Measurements from ENCODE around the gene CDPF1.

The CDPF1 gene

DNA sequence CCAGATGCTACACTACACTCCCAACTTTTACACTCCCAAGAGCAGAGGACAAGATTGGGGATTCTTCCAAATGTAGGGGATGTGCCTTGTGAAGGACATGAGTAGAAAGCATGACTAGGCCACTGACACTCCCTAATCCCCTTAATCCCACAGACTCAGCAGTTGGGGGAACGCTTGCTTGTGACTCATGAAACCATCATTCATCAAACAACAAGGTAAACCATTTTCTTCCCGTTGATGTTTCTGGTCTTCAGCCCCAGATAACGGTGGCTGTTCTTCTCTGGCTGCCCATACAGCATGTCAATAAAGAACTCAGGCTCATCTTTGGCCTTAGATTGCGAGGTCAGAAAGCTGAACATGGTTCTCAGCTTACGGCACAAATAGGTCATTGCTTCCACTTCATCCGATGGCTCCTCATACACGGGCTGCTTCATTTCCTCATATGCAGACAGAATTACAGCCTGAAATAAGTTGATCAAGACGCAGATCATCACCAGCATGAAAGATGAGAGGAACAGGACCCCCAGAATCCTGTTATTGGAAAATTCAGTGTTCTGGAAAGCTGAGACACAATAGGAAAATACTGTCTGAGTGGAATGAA lies 6.4 kb upstream of the CDPF1 start:
- no peak for DNase-seq (ENCODE audit: low read depth in 2 of 2)

DNA sequence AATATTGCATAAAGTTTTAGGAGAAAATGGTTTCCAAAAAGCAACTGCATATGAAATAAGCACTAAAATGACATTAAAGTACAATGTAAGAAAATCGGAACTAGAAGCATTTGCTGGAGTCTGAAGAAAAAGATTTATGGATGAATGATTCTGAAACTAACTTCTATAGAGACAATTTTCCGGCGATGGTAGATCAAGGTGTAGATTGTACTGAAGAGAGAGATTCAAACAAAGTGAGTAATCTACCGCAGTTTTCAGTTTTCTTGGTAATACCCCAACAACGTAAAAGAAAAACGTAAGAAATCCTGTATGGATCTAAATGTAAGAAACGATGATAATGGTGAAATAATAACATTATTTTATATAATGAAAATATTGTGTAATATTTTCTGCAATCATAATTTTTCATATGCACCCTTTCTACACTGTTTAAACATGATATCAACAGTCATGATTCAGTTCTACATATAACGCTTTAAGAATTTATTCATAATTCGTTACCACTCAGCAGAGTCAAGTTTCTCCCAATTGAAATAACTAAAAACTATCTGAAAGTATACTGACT lies 1.8 kb upstream of the CDPF1 start:
- no peak for DNase-seq (ENCODE audit: low read depth in 2 of 2)

DNA sequence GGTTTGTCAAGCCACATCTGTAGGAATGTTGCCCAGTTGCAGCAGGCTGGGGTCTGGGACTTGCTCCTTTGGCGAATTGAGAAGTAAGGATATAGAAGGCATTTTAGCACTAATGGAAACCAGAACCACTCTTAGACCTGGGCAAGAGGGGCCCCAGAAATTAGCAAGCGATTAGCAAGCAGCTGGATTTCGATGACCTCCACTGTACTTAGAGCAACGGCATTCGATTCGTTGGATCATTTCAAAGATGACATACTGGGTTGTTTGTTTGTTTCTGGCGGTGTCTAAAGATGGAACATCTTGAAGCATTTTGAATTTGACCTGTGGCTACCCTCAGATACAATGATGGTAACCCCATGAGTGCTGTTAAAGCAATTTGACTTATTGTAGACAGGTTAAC lies 1.2 kb upstream of the CDPF1 start:
- no peak for DNase-seq (ENCODE audit: low read depth in 2 of 2)

DNA sequence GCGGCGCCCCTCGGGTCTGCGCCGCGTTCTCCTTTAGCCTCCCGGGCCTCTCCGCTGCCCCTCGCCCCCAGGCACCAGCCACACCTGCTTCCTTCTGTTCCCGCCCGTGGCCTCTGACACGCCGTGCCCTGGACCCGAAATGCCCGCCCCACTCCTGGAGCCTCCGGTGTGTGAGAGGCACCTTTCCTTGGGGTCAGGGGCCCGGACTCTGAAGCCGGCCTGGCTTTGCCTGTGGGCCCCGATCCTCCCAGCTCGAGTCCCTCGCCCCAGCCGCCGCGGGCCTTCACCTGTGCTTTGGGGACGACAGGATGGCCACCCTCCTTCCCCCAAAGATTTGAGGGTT lies 661 bp upstream of the CDPF1 start:
- DNase-seq (ENCODE audit: low read depth in 2 of 2): no peak

DNA sequence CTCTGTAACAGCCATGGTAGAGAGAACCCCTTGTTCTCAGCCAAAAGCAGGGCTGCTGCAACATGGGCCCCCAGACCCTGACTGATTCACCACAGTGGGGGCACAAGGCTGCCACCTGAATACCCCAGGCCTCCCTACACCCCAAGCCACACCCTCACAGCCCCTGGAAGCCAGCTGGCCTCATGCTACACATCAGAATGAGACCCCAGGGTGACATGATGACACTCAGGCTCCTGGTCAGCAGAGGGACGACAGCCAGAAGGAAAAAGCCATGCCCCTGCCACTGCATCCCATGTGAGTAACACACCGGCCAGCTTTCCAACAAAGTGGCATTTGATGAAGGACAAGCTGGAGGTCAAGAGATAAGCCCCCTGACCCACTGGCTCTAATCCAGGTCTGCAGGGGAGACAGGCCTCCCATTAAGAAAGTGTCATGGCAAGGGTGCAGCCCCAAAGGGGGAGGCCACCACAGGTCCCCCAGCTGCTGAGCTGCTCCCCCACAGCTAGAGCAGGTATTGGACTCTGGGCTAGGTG lies 2.6 kb downstream of the CDPF1 start:
- DNase-seq (ENCODE audit: low read depth in 2 of 2): no peak

DNA sequence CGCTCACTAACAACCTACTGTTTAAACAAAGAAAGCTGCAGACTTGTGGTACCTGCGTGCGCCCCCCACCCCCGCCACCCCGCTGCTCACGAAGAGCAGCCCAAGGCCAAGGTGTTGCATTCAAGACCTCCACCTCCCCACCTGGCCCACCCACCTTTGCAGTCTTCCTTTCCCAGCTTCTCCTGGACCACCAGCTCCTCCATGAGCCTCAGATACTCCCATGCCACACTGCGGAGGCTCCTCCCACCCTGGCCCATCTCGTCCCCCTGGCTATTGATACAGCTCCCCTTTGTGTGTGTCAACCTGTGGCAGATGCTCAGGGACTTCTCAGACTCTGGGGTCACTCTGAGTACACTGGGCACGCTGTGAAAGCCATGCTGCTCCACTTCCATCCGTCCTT lies 3.9 kb downstream of the CDPF1 start:
- no peak for DNase-seq (ENCODE audit: low read depth in 2 of 2)

DNA sequence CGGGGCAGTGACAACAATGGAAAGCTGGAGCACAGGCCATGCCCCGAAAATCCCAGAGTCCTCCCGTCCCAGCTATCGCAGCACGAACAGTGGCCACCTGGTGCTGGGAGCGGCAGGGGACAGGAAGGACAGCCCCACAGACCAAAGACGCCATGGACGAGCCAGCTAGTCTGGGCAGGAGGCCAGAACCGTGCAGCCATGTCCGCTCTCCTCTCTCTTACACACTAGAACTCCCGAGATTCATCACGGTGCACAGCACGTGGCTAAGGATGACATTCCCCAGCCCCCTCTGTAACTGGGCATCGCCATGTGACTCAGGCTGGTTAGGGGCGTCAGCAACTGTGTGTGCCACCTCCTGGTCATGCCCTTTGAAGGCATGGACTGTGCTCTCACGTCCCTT lies 4.6 kb downstream of the CDPF1 start:
- DNase-seq (ENCODE audit: low read depth in 2 of 2): no peak

DNA sequence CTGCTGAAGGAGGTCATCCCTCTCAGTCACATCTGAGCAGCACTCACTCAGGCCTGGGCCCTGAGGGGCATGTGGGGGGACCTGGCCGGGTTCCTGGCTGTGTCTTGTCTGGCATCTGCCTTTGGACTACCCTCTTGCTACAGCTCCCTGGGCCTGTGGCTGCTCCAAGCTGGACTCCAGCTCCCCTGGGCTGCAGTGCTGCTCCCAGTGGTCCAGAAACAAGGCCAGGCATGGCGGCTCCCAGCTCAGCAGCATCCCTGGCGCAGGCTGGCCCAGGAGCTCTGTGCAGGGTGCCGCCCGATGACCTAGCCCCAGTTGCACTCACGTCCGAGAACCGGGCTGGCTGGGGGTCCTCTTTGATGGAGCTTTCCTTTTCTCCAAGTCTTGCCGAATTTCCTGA lies 5.3 kb downstream of the CDPF1 start:
- no peak for DNase-seq (ENCODE audit: low read depth in 2 of 2)

DNA sequence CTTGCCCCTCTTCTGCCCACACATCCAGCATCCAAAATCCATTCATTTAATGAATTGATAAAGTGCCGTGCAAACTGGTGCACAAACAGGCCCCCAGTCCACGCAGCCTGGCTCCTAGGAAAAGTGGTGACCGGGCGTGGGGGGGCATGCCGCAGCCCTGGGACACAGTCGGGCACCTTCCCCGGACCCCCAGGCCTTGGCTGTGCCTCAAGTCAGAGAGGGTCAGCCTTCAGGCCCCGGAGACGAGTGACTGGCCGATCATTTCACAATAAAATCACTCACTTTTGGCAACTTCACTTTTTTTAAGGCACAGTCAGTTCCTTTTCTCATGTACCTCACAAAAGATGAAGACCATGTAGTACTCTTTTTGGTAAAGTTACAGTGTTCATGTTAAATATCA lies 8.0 kb downstream of the CDPF1 start:
- DNase-seq (ENCODE audit: low read depth in 2 of 2): no peak

DNA sequence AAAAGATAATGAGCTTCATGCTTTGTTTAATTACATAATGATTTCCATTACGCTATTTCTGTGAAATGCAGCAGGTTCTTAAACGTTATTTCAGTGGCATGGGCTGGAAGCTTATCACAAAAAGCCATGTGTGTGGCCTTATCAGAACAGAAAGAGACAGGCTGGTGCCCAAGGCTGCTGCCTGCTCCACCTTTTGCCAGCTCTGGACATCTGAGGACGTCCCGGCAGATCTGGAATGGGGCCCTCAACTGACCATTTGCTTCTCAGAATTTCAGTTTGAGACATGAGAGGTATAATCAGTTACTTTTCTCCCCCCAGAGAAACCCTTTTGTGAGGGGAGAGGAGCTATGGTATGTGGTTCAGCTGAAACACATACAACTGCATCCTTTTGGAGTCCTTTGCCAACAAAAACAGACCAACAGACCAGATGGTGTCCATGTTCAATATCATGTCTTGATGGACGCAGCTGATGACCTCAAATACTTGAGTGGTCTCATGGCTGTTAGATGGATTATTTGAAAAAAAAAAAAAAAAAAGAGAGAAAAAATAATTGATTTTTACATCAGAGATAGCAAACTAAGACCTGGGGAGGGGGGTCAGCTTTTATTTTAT lies 8.6 kb downstream of the CDPF1 start:
- no peak for DNase-seq (ENCODE audit: low read depth in 2 of 2)

DNA sequence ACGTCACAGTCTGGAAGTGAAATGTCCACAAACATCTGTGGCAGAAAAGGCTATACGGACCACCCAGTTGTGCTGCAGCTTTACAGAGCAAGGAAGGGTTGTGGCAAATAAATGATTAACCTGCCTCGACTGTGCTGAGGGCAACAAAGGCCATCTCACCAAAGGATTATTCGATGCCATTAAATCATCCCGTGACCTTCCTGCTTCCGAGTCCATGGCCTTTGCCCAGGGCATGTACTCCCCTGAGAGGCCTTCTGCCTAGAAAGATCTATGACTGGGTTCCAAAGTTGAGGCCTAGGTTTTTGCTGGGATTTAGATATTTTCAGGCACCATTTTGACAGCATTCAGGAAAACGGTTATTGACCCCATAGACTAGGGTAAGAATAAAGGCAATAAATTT lies 9.2 kb downstream of the CDPF1 start:
- DNase-seq (ENCODE audit: low read depth in 2 of 2): no peak

DNA sequence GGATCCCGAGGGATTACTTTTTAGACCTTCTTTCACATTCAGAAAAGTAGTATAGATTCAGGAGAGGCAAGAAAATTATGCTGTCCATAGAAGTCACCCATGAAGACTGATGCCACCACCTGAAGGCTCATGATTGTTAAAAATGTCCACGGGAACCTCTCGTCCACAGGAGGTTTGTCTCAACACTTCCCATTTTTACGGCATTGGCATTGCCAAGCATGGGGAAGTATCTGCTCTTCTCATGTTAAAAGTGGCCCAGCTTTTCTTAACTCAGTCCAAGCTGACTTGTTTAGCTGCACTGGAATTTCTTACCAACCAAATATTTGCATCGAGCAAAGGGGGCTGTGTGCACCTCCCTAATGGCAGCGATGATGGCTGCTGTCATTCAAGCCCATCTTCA lies 9.6 kb downstream of the CDPF1 start:
- no peak for DNase-seq (ENCODE audit: low read depth in 2 of 2)

DNA sequence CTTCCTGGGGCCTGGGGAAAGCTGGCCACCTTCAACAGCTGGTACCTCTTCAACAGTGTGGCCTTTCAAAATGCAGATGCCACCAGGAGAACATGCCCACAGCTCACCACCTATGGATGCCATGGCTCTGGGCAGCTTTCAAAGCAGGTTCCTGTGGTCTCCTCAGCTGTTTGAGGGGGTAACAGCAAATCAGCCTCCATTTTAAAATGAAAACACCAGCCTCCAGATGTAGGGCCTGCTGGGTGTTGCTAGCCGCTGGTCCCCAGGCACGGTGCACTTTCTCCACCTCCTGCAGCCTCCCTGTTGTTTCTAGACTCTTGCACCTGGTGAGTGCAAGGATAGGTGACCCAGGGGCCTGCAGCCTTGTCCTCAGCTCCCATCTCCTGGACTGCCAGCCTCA lies 10.0 kb downstream of the CDPF1 start:
- no peak for DNase-seq (ENCODE audit: low read depth in 2 of 2)

DNA sequence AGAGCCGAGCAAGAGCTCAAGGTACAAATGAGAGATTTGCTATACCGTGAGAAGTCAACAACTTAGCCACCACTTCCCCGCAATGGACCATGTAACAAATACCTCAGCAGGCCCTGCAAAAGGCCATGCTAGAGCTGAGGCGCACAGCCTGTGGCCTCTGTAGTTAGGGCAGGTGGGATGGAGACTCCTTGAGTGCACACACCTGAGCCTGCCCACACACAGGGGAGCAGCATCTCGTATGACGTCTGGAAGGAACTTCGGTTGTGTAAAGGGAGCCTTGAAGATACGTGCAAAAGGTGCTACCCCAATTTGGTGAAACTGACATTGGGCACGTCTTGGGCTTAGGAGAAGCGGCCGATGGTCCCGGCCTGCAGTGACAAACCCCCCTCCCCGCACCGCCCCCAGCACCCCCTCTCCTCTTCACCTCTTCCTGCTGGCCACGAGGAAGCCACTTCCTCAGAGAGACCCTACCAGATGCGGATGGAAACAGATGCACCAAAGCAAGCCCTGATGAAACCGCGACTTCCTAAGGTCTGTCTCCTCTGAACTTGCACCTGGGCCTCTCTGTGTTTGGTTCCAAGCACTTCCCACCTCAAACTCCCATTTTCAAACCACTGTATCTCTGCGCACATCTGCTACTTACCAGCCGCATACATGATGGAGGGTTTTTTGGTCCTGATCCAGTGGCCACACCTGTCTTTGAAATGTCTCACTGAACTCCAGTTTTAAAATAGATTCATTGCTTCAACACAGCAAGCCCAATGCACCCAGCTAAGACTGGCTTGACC lies 10.6 kb downstream of the CDPF1 start:
- DNase-seq (ENCODE audit: low read depth in 2 of 2): no peak

DNA sequence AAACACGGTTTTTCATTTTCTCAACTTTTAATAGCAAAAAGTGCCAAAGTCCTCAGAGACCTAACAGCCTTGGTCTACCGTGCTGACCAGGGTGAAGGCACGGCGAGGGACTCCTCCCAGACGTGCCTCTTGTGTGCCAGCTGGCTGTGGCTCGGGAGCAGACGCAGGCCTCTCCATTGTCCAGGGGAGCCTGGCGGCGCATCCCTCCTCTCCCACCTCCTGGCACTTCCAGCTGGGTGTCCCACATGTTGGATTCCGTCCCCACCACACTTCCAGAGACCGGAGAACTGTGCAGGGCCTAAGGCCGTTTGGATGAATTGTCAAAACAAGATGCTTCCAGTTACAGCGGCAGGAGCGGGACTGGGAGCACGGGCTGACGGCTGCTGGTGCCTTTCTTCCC lies 11.6 kb downstream of the CDPF1 start:
- DNase-seq (ENCODE audit: low read depth in 2 of 2): no peak

DNA sequence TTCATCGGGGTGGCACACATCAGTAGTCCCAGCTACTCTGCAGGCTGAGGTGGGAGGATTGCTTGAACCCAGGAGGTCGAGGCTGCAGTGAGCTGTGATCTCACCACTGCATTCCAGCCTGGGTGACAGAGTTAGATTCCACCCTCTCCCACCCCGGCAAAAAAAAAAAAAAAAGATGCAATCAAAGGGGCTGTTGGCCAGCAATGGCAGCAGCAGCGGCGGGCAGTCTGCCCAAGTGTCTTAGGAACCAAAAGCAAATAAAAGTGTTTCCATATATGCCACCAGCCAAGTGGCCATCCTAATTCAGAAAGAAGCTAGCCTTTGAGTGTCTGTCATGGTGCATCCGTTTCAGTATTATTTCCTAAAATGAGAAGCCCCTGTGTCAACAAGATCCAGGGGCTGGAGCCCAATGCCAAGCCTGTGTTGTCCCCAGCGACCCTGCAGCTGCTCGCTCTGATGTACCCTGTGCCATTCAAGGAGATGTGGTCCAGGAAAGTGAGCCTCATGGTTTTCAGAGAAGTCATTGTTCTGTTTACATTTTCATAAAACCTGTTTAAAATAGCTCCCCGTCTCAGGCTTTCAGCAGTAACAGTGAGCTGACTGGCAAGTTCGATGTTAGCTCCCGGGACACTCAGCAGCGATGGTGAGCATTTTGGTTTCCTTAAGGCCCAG lies 12.5 kb downstream of the CDPF1 start:
- no peak for DNase-seq (ENCODE audit: low read depth in 2 of 2)

DNA sequence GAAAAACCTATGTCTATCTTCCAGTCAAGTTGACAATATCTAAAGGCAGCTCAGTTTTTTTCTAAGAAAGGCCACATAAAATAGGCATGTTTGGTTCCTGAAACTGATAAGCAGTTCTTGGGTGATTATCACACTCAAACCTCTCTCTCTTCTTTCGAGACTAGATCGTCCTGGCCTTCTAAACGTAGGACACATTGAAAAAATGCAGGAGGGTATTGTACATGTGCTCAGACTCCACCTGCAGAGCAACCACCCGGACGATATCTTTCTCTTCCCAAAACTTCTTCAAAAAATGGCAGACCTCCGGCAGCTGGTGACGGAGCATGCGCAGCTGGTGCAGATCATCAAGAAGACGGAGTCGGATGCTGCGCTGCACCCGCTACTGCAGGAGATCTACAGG lies 15.1 kb downstream of the CDPF1 start:
- DNase-seq (ENCODE audit: low read depth in 2 of 2): no peak

DNA sequence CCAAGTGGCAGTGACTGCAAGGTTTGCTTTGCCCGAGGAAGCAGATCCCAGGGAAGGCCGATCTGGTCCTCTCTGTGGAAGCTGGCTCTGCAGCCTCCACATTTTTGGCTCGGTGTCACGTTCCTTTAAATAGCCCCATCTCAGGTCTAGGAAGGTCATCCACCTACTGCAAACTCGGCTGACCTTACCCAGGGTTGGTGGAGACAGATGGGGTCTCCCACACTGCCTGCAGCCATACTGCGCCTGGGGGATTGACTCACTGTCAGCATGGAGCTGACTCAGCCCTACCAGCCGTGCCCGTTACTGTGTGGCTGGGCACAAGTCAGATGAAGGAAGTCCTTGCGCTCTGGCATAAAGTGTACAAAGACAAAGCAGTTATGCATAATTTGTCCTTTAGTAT lies 16.9 kb downstream of the CDPF1 start:
- no peak for DNase-seq (ENCODE audit: low read depth in 2 of 2)

DNA sequence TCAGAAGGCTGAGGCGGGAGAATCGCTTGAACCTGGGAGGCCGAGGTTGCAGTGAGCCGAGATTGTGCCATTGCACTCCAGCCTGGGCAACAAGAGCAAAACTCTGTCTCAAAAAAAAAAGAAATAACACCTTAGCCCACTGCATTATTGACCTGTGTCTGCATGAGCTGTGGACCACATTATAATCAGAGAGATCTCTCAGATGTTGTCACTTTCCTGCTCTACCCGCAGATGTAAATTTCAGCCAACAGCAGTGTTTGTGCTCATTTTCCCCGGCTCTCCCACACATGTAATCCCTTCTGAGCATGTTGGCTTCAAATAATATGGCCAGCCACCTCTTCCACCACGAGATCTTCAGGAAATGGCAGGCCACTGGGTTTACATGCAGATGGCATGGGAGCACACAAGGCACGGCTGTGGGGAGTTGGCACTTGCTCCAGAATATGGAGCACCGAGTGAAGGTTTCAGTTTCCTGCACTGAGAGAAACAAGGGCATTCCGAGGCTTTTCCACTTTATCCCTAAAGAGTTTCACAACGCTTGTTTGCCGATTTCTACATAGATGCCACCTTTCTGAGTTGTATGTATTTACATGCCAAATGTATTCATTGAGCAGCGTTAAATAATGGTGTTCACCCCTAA lies 19.7 kb downstream of the CDPF1 start:
- no peak for DNase-seq (ENCODE audit: low read depth in 2 of 2)

DNA sequence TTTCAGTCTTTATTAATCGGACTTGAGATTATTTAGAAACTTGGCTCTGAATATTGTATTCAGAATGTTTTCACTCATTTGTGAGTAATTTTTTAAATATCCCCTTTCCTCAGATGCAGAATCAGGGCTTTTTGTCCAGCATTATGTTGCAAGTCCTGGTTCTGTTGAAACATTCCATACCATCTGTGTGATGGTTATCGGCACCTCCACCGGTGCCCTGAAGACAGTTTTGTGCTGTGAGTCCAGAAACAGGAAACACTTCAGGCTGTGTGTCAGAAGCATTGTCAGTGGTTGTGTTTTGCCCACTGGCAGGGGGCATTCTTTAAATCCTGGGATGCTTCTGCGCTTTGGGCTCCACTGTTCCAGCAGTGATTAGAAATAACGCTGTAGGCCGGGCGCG lies 20.4 kb downstream of the CDPF1 start:
- DNase-seq (ENCODE audit: low read depth in 2 of 2): no peak

DNA sequence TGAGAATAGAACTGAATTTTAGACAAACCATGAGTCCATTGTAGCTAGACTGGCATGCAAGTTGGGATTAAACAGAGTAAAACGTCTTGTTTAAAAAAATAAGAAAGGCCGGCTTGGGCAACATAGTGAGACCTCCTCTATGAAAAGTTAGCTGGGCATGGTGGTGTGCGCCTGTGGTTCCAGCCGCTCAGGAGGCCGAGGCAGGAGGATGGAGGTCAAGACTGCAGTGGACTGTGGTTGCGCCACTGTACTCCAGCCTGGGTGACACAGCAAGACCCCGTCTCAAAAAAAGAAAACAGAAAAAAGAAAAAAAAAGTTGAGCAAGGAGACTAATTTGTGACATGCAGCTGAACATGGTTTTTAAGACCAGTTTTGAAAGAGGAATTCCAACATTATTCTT lies 23.5 kb downstream of the CDPF1 start:
- DNase-seq (ENCODE audit: low read depth in 2 of 2): no peak

DNA sequence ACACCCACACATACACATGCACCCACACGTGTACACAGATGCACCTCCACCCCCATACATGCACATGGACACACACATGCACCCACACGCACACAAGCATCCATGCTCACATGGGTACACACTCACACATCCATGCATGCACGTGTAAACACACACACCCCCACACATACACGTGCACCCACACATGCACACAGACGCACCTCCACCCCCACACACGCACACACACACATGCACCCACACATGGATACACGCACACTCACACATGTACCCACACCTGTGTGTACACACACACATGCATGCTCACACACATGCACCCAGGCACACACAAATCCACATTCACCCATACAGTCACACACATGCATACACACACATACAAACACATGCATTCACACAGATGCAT lies 24.5 kb downstream of the CDPF1 start:
- DNase-seq (ENCODE audit: low read depth in 2 of 2): no peak

All from fibroblast of skin of left biceps (primary cell).